ENCODE data around the gene SCMH1. TPM values are rescaled to one million over a fixed set of nuclear protein-coding genes. Genes with fewer than 3 reads are reported as not detected.
"Not testable (repeated sequence)": the region's sequence is repeated elsewhere in the genome, so short reads cannot be mapped to it uniquely, and the experiment has no call there.

SCMH1 gene
- total RNA-seq, 1 experiment from 2014 or later, result 51.0 TPM

DNA sequence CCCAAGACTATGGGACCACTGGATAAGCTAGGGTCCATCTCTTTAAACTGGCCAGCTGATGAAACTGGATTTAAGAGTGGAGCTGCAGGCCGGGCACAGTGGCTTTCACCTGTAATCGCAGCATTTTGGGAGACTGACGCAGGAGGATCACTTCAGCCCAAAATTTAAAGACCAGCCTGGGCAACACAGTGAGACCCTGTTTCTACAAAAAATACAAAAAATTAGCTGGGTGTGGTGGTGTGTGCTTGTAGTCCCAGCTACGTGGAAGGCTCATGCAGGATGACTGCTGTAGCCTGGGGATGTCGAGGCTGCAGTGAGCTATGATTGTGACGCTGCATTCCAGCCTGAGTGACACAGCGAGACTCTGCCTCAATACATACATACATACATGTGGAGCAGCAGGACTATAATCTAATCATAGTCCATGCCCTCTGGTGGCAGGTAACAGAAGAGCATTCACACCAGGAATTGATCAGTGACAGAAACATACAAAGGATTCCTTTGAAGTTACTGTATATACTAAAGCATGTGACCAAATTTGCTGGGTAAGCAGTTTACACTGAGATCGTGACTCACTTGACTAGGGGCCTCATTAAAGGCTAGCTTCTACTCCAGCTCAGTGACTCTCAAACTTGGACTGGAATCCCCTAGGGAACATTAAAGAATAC lies 119.1 kb downstream of the SCMH1 start:
- Histone ChIP-seq H3K4me3 (no peak overlapping the region), H3K4me1 (no peaks in the 10 kb centered on the region), H3K27ac (no peak overlapping the region), H3K27me3 (no peaks in the 10 kb centered on the region), H3K9me3 (replicated peaks) (no peaks in the 10 kb centered on the region), H3K36me3 (peaks cover 19% of the 10 kb centered on the region)
- DNase-seq, result peak in 1 of 2 experiments; percentile 30

DNA sequence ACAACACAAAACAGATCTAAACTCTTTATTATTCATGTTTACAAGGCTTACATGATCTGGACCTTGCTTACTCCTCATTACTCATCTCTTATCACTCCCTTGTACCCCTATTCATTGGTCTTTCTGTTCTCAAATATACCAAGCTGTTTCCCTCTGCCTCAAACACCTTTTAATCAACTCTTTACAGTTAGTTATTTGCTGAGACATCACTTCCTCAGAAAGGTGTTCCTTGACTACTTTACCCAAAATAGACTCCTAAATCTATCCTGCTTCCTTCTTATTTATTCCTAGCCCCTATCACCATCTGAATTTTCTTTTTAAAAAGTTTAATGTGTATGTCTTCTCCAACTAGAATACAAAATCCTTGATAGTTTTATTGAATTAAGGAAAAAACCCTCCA lies 120.0 kb downstream of the SCMH1 start:
- Histone ChIP-seq H3K4me1 (no peaks in the 10 kb centered on the region), H3K27ac (no peak overlapping the region), H3K9me3 (replicated peaks) (no peaks in the 10 kb centered on the region), H3K36me3 (peaks cover 20% of the 10 kb centered on the region), H3K27me3 (no peaks in the 10 kb centered on the region), H3K4me3 (no peak overlapping the region)
- no peak for DNase-seq

DNA sequence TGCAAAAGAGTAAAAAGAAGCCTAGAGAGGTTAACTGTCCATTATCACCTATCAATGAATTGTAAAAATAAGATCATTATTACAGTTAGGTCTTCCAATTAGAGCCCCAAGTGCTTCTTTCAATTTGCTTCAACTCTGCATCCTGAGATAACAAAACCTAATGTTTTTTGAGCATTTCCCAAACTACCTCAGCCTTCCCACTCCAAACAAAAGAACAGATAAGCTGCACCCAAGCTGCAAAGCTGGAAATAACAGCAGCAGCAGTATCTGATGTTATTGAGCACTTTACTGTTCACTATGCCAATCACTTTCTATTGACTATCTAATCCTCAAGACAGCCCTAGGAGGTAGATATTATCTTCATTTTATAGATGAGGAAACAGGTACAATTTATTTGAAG lies 123.5 kb downstream of the SCMH1 start:
- peaks cover 41% of the 10 kb centered on the region for H3K36me3 ChIP-seq
- no peaks in the 10 kb centered on the region for H3K27me3 ChIP-seq
- H3K9me3 ChIP-seq (replicated peaks), result no peaks in the 10 kb centered on the region
- H3K4me1 ChIP-seq, result no peaks in the 10 kb centered on the region
- H3K4me3 ChIP-seq, result no peak overlapping the region
- H3K27ac ChIP-seq, result no peak overlapping the region
- DNase-seq, result no peak

DNA sequence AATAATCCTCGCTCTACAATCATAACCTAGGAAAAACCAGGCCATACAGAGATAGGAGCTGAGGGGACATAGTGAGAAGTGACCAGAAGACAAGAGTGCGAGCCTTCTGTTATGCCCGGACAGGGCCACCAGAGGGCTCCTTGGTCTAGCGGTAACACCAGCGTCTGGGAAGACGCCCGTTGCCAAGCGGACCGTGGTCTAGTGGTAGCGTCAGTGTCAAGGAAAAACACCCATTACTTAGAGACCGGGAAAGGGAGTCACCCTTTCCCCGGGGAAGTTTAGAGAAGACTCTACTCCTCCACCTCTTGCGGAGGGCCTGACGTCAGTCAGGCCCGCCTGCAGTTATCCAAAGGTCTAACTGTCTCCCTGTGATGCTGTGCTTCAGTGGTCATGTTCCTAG lies 124.9 kb downstream of the SCMH1 start:
- H3K36me3 ChIP-seq, result peaks cover 49% of the 10 kb centered on the region
- not testable (repeated sequence) for H3K27me3 ChIP-seq; H3K4me3 ChIP-seq; H3K27ac ChIP-seq; H3K4me1 ChIP-seq; DNase-seq; H3K9me3 ChIP-seq (replicated peaks)

DNA sequence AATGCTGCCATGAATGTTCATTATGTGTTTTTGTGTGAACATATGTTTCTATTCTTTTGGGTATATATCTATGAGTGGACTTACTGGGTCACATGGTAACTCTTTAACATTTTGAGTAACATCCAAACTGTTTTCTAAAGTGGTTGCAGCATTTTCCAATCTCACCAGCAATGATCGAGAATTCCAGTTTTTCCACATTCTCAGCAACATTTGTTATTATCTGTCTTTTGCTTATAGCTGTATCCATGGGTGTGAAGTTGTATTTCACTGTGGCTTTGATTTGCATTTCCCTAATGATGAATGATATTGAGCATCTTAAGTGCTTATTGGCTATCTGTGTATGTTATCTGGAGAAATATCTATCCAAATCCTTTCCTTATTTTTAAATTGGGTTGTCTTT lies 131.4 kb downstream of the SCMH1 start:
- Histone ChIP-seq H3K4me1 (peaks cover 15% of the 10 kb centered on the region), H3K27me3 (no peaks in the 10 kb centered on the region), H3K27ac (no peak overlapping the region), H3K36me3 (peaks cover 47% of the 10 kb centered on the region), H3K9me3 (replicated peaks) (no peaks in the 10 kb centered on the region), H3K4me3 (no peak overlapping the region)
- DNase-seq, result no peak

DNA sequence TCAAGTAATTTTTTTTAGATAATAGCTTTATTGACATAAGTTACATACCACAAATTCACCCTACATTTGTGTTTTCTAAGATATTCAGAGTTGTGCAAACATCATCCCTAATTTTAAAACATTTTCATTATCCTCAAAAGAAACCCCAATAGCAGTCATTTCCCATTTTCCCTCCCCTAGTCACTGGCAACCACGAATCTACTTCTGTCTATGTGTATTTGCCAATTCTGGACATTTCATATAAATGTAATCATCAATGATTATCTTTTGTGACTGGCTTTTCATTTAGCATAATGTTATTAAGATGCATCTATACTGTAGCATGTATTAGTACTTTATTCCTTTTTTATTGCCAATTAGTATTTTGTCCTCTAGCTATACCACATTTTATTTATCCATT lies 131.8 kb downstream of the SCMH1 start:
- no peaks in the 10 kb centered on the region for H3K9me3 ChIP-seq (replicated peaks)
- H3K27ac ChIP-seq, result no peak overlapping the region
- peaks cover 48% of the 10 kb centered on the region for H3K36me3 ChIP-seq
- DNase-seq, result no peak
- H3K4me1 ChIP-seq, result peaks cover 15% of the 10 kb centered on the region
- H3K27me3 ChIP-seq, result no peaks in the 10 kb centered on the region
- H3K4me3 ChIP-seq, result no peak overlapping the region

DNA sequence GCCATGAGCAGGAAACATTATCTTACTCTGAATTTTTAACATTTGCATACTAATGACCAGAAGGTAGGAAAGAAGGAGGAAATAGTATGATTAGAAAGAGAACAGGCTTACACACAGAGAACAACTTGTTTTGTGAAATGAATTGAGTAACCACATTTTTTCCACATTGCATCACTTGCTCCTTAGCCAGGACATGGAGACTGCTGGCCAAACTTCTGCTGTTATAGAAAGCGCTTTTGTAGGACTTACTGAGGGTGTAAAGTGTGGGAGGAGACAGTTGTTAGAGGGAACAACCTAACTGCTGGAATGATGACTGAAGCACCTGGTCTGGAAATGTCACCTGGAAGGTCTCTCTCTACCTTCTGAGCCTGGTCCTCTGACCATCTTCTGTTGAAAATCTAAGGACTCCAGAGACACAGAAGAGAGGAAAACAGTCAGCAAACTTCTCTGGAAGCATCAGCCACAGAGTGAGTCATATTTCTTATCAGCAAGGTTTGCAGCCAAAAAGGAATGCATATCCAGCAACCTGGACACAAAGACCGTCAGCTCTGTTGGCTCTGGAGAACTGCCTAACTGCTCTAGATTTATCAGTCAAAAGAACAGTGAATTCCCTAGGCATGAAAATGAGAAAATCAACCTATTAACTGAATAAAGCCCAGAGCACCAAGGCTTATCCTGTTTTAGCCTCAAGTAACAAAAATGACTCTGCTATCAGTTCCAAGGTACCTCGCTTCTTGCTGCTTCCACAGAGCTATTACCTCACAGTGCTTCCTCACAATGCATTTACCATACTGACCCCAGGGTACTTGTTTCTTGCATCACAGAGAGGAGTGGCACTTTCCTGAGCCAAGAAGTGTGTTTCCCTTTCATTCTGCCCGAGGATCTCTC lies 132.6 kb downstream of the SCMH1 start:
- Histone ChIP-seq H3K27ac (peak overlapping the region; percentile 21; the same call in 1 of the 2 replicates), H3K4me1 (peaks cover 15% of the 10 kb centered on the region), H3K4me3 (no peak overlapping the region), H3K27me3 (no peaks in the 10 kb centered on the region), H3K9me3 (replicated peaks) (no peaks in the 10 kb centered on the region), H3K36me3 (peaks cover 43% of the 10 kb centered on the region)
- DNase-seq, result peak in 1 of 2 experiments; percentile 26

DNA sequence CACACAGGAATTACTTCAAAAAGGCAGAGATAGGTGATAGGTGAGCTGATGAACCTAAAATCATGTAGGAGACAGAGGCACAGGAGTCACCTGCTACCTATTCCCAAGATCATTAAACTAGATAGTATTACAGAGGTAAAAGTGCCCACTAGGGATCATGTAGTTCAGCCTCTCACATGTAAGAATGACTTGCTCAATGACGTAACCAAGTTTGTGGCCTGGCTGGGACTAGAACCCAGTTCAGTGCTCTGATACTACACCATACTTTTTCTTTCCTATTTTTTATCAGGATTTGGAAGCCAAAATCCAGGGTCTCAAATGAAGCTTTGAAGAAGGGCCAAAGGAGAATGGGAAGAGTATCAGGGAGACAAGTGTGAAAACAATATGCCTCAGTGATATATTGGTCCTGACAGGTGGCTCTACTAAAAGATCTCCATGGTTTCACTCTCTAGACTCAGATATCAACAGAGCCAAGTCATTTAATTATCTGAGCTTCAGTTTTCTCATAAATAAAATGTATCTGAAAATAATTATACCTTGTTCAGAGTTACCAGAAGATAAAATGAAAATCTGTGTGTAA lies 133.3 kb downstream of the SCMH1 start:
- DNase-seq, result peak in 1 of 2 experiments; percentile 18
- no peak overlapping the region for H3K4me3 ChIP-seq
- no peaks in the 10 kb centered on the region for H3K27me3 ChIP-seq
- H3K36me3 ChIP-seq, result peaks cover 37% of the 10 kb centered on the region
- H3K4me1 ChIP-seq, result peaks cover 15% of the 10 kb centered on the region
- H3K9me3 ChIP-seq (replicated peaks), result no peaks in the 10 kb centered on the region
- H3K27ac ChIP-seq, result peak overlapping the region; percentile 21; the same call in 1 of the 2 replicates

DNA sequence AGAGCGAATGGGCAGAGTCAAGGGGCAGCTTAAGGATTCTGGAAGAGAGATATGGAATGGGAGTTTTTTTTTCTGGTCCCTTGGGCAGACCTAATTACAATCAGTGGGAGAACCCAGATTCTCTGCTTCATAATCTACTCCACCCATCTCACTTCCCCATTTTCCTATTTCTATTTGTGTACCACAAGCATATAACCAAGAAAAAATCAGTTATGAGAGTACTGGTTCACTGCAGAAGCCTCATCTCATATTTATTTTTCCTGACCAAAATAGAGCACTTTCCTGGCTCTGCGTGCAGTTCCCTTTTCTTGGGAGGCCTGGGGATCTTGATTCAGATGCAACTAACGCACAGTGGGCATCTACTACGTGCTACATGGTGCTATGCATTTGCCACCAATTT lies 138.3 kb downstream of the SCMH1 start:
- Histone ChIP-seq H3K36me3 (peaks cover 23% of the 10 kb centered on the region), H3K9me3 (replicated peaks) (no peaks in the 10 kb centered on the region), H3K4me1 (peaks cover 3% of the 10 kb centered on the region), H3K4me3 (no peak overlapping the region), H3K27ac (no peak overlapping the region), H3K27me3 (no peaks in the 10 kb centered on the region)
- no peak for DNase-seq

DNA sequence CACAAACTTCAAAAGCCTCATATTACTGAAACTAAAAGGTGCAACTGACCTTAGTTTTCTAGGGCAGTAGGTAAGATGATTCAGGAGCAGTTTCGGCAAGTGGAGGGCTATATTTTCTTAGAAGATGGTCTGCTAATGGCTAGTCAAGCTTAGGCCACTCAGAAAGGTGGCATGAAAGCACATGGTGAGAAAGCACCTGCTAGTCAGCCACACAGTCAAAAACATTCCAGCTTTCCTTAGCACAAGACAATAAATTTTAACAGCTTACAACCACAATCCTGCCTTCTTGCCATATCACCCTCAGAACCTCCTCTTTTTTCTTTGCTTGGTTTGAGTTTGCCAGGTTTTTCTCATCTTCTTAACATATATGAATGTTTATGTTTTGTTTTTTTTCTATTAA lies 139.5 kb downstream of the SCMH1 start:
- DNase-seq, result no peak
- H3K27me3 ChIP-seq, result no peaks in the 10 kb centered on the region

DNA sequence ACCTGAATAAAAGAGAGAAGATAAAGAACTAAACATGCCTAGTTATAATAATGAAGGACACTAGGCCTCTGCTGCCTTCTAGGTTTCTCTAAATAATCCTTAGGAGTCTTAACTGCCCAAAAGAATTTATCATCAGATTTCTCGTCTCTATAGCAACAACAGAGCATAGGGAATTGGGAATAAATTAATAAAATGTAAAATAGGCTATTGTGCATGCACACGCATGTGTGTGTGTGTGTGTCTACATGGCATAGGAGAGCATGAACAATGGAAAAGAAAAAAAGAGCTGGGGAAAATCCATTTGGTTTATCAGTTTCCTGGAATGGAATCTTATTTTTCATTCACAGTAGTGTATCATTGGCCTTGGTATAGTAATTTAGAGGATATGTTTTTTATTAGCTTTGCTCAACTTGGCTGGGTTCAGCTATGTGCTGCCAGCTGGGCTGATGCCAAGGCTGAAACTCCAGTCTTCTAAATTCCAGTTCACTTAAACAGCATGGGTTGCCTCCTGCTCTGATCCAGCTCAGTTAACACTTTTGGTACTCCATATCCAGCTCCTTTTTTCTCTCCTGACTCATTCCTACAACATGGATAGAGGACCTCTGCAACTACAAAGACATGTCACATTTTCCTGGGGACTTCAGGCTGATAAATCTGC lies 140.0 kb downstream of the SCMH1 start:
- H3K4me3 ChIP-seq, result no peak overlapping the region
- H3K36me3 ChIP-seq, result peaks cover 12% of the 10 kb centered on the region
- no peak overlapping the region for H3K27ac ChIP-seq
- H3K4me1 ChIP-seq, result peaks cover 3% of the 10 kb centered on the region
- DNase-seq, result no peak
- H3K27me3 ChIP-seq, result no peaks in the 10 kb centered on the region
- H3K9me3 ChIP-seq (replicated peaks), result no peaks in the 10 kb centered on the region

More for the DNA sequence above, 139.5 kb downstream of the SCMH1 start:
- no peaks in the 10 kb centered on the region for H3K9me3 ChIP-seq (replicated peaks)
- H3K36me3 ChIP-seq, result peaks cover 15% of the 10 kb centered on the region
- peaks cover 3% of the 10 kb centered on the region for H3K4me1 ChIP-seq
- H3K4me3 ChIP-seq, result no peak overlapping the region
- no peak overlapping the region for H3K27ac ChIP-seq

DNA sequence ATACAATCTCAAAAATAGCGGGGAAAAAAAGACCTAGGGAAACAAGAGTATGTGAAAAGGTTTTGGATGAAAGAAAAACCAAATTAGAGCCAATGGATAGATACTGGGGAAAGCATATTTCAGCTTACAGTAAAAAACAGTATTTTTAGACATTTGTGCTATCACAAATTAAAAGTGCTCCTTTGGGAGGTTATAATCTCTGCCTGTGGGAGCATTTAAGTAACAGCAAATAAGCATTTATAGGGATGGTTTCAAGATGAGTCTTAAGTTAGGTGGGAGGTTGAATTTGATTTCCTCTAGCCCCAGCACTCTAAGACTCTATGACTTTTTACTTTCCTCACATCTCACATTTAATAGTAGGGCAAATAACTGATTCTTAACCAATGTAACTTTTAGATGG lies 141.0 kb downstream of the SCMH1 start:
- Histone ChIP-seq H3K4me1 (peaks cover 3% of the 10 kb centered on the region), H3K4me3 (no peak overlapping the region), H3K36me3 (peaks cover 11% of the 10 kb centered on the region), H3K9me3 (replicated peaks) (no peaks in the 10 kb centered on the region), H3K27ac (no peak overlapping the region), H3K27me3 (no peaks in the 10 kb centered on the region)
- DNase-seq, result no peak

DNA sequence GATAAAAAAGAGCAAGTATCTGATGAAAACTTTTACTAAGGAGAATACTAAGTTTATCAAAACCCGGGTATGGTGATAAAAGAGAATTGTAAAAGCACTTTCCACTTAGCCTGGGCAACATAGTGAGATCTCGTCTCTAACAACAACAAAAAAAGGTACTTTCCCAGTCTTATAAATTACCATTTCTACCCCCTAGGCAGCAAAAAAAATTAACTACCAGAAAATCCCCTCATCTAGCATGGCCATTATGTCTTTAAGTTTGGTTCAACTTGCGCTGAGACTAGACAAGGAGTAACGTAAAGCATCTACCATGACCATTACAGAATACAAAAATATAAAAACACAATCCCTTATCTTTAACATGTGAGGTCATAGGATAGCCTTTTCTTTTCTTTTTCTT lies 141.9 kb downstream of the SCMH1 start:
- Histone ChIP-seq H3K27ac (no peak overlapping the region), H3K9me3 (replicated peaks) (no peaks in the 10 kb centered on the region), H3K4me1 (peaks cover 3% of the 10 kb centered on the region), H3K4me3 (no peak overlapping the region), H3K27me3 (no peaks in the 10 kb centered on the region), H3K36me3 (peaks cover 7% of the 10 kb centered on the region)
- DNase-seq, result no peak

DNA sequence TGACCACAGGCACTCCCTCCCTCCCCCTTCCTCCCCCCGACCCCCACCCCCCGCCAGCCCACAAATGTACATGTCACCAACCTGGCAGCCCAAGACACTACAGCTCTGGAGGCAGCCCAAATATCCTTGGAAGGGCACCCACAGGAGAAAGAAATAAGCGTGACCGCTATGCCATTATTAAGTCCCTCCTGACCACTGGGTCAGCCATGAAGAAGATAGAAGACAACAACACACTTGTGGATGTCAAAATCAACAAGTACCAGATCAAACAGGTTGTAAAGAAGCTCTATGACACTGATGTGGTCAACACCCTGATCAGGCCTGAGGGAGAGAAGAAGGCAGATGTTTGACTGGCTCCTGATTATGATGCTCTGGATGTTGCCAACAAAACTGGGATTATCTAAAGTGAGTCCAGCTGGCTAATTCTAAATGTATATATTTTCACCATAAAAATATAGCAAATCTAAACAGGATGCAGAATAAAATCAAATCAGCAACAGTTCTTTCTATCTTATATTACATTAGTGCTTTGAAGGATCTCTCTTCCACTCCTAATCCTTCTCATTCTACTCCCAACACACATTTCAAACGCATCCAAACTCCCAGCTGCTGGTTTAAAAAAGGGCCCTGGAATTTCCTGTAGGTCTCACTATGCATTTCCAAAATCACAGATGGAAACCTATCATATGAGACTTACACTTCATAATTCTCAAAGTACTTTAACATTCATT lies 143.2 kb downstream of the SCMH1 start:
- no peaks in the 10 kb centered on the region for H3K9me3 ChIP-seq (replicated peaks)
- H3K27me3 ChIP-seq, result no peaks in the 10 kb centered on the region
- H3K27ac ChIP-seq, result no peak overlapping the region
- DNase-seq, result no peak
- no peak overlapping the region for H3K4me3 ChIP-seq
- peaks cover 3% of the 10 kb centered on the region for H3K4me1 ChIP-seq
- peaks cover 9% of the 10 kb centered on the region for H3K36me3 ChIP-seq

All from SJCRH30 (cell line).